Measurements from ENCODE around the gene MBD5.

GRCh38 chr2:147976102-147976501 is 44.8 kb upstream of the MBD5 start:
- TF ChIP-seq CTCF (optimal IDR thresholded peaks at IDR 0.05 in 1 of 3, IDR thresholded peaks at IDR 0.05 in 1 of 3, conservative IDR thresholded peaks at IDR 0.05 in 1 of 3; ENCODE audit: extremely low read depth in 1 of 3, insufficient read depth in 2 of 3, low read length in 3 of 3) (no peak), EZH2 (IDR thresholded peaks at IDR 0.05; ENCODE audit: low read length) (no peak)
